Activated naive CD4-positive, alpha-beta T cell treated with anti-CD3 and anti-CD28 coated beads, Interleukin-2, amount 50 U/mL, for 16 hours (primary cell): ENCODE results near the gene TSBP1.

Experiments used
- DNase-seq: peaks from one replicate; pipeline ENCODE4 v3.0.0-alpha.2; 2020

TSBP1 gene

DNA sequence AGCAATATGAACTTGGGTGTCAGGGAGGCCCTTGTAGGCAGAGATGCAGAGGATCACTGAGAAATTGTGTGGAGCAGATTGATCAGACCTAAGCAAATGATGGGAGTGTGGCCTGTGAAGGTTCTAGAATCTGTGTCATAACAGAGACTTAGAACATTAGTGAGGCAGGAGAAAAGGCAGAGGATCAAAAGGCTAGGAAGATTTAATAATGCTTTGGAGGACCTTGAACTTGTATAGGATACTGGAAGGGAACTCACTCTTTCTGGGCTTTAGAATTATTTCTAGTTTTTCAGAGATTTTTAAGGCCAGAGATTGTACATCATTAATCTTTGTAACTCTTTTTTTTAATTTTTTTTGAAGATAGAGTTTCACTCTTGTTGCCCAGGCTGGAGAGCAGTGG, at the start of gene TSBP1:
TSBP1 (minus strand) TSS at position 101 of the 400 bp plus-strand sequence. CDS start 197 bp downstream, outside the sequence.
- no peak for DNase-seq

DNA sequence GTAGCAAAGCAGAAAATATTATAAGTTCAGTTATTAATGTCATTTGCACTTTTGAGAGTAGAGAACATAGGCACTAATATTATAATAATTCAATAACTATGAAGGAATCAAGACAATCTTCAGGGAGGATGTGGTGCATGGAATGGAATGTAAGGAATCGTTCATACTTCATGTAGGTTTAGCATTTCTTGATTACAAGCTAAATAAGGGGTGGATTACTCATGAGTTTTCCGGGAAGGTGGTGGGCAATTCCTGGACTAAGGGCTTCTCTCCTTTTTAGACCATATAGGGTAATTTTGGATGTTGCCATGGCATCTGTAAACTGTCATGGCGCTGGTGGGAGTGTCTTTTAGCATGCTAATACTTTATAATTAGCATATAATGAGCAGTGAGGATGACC, 44.3 kb upstream of the TSBP1 start:
- DNase-seq = no peak

GRCh38 chr6:32415521-32416019, 43.9 kb upstream of the TSBP1 start:
- peak; percentile 79 for DNase-seq

- DNase-seq = peak; percentile 85
Measured at GRCh38 chr6:32413427-32414047, 41.8 kb upstream of the TSBP1 start.

- DNase-seq = no peak
Measured at GRCh38 chr6:32411566-32412327, 40.0 kb upstream of the TSBP1 start.

DNA sequence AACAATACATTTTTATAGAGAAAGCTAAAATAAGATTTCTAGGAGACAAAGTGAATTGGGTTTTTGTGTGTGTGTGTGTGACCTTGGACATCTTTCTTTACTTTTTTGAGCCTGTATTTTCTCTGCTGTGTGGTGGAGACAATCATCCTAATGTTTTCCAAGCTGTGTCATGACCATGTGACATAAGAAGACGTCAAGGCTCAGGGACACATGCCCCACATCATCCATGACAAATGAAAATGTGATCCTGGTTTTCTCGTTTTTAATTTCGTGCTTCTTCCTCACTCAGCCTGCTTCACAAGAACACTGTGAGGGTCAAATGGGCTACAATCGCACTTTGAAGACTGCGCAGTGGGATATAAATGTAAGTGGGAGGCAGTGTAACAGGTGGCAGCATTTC, 39.2 kb upstream of the TSBP1 start:
- no peak for DNase-seq

- no peak for DNase-seq
Measured at GRCh38 chr6:32406857-32407256, 35.2 kb upstream of the TSBP1 start, which contains the start of gene BTNL2. Gene BTNL2 (minus strand): TSS chr6:32407181. CDS start chr6:32407123, 58 bp downstream.

- DNase-seq = no peak
Measured at GRCh38 chr6:32406197-32406596, 34.5 kb upstream of the TSBP1 start.

GRCh38 chr6:32405656-32406055, 34.0 kb upstream of the TSBP1 start:
- no peak for DNase-seq

DNA sequence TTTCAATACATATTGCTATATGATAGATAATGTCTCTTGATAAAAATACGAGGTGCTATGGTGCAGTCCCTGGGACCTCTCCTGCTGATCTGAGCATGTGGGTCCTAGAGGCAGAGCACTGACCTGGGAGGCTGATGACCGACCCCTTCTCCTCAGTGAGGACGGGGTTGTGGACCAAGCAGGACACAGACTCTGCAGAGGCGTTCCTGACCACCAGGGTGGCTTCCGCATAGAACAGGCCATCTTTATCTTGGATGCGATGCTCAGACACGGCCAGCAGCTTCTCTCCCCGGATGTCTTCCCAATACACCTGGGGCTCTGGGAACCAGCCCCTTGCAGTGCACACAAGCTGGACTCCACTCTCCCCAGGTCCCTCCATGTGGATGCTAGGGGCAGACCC, 31.1 kb upstream of the TSBP1 start:
- no peak for DNase-seq

GRCh38 chr6:32401284-32401963, 29.7 kb upstream of the TSBP1 start:
- no peak for DNase-seq

DNA sequence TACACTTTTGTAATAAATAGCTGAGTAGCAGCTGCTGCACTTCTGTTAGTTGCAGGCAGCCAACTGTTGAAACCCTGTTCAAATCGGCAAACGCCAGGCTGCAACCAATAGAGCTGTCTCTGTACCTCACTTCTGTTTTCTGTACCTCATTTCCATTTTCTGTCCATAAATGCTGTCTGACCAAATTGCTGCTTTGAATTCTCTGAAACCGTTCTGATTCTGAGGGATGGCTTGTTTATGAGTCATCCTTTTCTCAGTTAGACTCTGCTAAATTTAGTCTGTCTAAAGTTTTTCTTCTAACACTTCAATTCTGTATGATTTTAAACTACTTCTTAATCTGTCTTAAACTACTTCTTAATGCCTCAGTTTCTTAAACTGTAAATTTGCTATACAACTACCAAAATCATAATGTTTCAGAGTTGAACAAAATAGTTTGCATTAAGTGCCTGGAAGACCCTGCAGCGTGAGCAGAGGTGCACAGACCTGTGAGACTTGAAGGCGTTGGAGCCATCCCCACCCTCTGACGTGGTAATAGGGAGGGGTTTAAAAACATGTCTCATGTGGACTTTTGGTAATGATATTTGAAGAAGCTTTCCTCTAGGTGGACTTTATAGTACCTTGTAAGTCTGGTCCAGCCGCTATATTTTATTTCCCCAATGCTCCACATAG, 25.7 kb upstream of the TSBP1 start:
- DNase-seq = no peak

DNA sequence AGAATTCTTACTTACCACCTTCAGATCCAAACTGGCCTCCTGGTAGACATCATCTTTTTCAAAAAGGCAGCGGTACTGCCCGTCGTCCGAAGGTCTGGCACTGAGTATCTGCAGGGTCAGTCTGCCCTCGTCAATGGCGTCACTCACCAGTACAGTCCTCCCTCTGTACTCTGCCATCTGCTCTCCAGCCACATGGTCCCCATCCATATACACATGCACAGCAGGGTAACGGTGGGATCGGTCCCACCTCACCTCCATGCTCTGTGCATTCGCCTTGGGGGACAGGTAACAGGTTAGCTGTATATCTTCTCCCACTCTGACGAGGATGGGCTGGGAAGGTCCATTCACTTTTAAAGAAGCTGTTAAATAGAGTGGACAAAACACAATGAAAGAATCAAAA, 24.3 kb upstream of the TSBP1 start:
- no peak for DNase-seq

GRCh38 chr6:32393665-32394420, 22.1 kb upstream of the TSBP1 start:
- DNase-seq = no peak

GRCh38 chr6:32391505-32391904, 19.8 kb upstream of the TSBP1 start:
- DNase-seq = no peak

DNA sequence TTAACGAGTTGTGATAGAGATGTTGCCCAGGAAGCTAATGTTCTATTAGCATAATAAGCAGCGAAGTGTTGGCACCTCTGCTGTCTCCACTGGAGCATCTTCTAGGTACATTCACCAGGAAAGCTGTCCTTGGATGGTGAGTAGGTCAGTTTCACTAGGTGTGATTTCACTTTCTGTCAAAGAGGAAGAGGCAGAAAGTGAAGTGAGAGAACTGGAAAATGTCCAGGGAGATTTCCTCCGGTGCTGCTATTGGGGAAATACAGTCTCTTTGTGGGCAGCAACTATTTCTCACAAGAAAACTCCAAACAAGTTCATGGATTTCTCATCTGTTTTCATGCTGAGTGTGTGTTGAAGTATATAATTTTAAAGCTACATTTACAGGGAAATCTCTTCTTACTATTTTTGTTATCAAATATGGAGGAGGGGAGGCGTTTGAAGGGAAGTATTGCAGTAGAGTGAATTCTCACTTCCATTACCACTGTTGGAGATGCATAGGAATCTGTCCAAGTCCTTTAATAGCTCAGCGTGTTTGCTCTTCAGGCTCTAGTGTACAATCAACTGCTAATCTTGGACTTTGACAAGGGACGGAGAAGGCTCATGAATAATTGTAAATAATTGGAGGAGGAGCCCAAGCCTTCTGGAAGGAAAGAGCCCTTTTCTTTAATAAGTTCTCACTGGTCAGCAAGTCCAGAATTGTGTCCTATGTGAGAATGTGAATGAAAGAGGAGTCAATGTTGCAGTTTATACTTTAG, 16.1 kb upstream of the TSBP1 start:
- no peak for DNase-seq

DNA sequence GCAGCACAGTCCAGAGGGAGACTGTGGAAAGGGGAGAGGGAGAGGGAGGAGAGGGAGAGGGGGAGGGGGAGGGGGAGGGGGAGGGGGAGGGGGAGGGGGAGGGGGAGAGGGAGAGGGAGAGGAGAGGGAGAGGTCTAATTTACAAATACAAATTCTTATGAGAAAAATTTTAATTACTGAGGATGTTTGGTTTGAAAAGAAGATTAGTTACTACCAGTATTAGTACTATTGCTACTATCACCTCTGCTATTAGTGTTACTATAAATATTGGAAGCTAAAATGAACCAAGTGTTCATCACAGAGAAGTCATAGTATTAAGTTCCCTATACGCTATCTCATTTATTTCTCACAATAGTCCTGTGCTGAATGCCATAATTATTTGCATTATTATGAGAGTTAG, 14.3 kb upstream of the TSBP1 start:
- DNase-seq = no peak

GRCh38 chr6:32382757-32383420, 11.2 kb upstream of the TSBP1 start:
- no peak for DNase-seq

DNA sequence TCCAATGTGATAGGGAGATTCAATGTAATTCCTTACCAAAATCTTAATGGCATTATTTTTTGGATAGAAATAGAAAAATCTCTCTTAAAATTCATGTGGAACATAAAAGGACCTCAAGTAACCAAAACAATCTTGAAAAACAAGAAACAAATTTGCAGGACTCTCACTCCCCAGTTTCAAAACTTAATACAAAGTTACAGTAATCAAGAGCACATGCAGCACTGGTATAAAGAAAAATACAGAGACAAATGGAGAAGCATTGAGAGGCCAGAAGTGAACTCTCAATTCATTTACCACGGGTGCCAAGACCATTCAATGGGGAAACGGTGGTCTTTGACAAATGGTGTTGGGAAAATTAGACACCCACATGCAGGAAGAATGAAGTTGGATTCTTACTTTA, 7.8 kb upstream of the TSBP1 start:
- no peak for DNase-seq

DNA sequence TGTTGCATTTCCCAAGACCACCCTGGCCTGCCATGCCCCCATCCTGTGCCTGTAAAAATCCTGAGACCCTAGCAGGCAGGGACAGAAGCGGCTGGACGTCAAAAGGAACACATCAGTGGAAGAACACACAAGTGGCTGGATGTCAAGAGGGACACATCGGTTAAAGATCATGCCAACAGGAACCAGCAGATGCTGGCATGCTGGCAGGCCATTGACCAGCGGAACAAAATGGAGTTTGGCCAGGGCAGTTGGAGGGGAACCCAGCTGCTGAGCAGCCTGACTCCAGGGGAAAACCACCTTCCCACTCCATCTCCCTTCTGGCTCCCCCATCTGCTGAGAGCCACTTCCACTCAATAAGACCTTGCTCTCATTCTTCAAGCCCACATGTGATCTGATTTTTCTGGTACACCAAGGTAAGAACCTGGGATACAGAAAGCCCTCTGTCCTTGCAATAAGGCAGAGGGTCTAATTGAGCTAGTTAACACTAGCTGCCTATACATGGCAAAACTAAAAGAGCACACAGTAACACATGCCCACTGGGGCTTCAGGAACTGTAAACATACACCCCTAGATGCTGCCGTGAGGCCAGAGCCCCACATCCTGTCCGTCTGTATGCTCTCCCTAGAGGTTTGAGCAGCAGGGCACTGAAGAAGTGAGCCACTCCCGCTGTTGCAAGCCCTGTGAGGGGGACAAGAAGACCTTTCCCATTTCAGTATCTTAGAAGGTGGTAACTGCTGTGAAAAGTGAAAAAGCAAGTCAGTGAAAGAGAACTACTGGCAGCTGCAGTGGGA, 4.2 kb upstream of the TSBP1 start:
- DNase-seq = no peak
